ENCODE data around the gene TUBD1.
A peak's percentile ranks its signal among the peaks of the same experiment; 100 is the strongest.
"Not testable (repeated sequence)": the region's sequence is repeated elsewhere in the genome, so short reads cannot be mapped to it uniquely, and the experiment has no call there.

TUBD1 gene

DNA sequence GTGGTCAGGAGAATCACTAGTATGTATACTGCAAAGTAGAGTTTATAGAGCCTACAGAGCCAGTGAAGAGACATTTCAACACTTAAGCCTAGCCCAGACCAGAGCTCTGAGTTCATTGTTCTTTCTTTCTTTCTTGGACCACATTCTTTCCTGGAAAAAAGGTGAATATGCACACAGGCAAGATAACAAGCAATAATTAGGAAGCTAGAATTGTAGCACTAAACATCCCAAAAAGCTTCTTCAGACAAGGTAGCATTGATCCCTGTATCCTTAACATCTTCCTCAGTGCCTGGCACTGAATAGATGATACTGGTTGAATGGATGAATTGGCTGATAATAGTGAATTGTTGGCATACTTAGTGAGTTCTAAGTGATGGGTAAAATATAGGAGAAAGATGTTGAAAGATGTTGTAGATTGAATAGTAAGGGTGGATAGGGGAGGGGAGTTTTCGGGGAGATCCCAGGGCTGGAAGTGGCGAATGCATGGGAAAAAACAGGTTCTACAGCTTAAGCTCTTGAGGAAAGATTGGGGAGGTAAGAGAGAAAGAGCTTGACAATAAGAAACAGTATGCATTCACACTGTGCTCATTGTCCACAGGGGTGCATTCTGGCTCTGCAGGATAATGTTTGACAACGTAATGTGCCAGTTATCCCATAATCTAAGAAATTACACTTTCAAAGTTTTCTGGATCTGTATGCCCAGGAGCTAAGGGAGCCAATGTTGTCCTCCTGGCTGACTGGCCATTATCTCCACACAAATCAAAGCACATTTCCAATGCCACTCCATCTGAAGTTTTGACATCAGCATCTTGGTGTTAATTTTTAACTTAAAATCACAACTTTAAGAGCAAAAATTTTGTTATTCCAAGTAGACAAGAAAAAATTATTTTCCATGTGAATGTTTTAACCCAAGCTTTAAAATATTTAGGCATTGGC lies 35.6 kb downstream of the TUBD1 start:
- TF ChIP-seq, protein P1, sequence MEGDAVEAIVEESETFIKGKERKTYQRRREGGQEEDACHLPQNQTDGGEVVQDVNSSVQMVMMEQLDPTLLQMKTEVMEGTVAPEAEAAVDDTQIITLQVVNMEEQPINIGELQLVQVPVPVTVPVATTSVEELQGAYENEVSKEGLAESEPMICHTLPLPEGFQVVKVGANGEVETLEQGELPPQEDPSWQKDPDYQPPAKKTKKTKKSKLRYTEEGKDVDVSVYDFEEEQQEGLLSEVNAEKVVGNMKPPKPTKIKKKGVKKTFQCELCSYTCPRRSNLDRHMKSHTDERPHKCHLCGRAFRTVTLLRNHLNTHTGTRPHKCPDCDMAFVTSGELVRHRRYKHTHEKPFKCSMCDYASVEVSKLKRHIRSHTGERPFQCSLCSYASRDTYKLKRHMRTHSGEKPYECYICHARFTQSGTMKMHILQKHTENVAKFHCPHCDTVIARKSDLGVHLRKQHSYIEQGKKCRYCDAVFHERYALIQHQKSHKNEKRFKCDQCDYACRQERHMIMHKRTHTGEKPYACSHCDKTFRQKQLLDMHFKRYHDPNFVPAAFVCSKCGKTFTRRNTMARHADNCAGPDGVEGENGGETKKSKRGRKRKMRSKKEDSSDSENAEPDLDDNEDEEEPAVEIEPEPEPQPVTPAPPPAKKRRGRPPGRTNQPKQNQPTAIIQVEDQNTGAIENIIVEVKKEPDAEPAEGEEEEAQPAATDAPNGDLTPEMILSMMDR (IDR thresholded peaks at IDR 0.05): no peak
- H3K27ac ChIP-seq: no peak overlapping the region
- no peak overlapping the region for H3K4me3 ChIP-seq
- no peak for DNase-seq (ENCODE audit: low spot score)

DNA sequence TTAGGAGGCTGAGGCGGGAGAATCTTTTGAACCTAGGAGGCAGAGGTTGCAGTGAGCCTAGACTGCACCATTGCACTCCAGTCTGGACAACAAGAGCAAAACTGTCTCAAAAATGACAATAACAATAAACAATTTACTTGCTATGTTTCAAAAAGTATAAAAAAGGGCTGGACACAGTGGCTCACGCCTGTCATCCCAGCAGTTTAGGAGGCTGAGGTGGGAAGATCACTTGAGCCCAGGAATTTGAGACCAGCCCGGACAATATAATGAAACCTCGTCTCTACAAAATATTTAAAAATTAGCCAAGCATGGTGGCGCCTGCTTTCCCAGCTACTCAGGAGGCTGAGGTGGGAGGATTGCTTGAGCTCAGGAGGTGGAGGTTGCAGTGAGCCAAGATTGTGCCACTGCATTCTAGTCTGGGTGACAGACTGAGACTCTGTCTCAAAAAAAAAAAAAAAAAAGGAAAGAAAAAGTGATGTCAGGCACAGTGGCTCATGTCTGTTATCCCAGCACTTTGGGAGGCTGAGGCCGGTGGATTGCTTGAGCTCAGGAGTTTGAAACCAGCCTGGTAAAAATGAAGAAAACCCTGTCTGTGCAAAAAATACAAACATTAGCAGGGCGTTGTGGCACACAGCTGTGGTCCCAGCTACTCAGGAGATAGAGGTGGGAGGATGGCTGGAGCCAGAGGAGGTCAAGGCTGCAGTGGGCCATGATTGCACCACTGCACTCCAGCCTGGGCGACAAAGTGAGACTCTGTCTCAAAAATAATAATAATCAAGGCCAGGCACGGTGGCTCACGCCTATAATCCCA lies 38.6 kb downstream of the TUBD1 start:
- not testable (repeated sequence) for DNase-seq (ENCODE audit: low spot score); H3K4me3 ChIP-seq
- H3K27ac ChIP-seq: peak overlapping the region in 1 of 2 donors; percentile 53

DNA sequence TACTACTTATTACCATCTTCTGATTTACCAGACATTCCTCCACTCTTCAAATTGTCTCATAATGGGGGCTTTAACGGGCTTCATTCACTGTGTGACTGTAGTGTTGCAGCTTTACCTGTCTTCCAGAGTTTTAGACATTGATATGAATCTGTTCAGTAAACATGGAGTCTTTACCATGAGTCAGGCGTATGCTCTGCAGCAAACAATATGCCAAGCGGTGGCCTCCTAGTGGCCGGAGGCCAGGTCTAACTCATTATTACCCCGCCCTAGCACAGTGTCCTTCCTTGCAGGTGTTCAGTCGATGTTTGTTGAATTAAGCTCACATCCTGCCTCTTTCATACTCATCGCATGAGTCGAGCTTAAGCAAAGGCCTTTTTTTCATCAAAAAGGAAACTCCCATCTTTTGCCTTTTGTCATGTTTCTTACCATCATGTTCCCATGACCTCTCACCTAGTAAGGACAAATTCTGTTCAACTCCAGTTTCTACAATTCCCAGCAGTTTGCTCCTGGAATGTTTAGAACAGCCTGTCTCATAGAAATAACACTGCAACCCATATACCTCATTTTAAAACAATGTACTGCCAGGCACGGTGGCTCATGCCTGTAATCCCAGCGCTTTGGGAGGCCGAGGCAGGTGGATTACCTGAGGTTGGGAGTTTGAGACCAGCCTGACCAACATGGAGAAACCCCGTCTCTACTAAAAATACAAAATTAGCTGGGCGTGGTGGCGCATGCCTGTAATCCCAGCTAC lies 39.4 kb downstream of the TUBD1 start:
- no peak for DNase-seq (ENCODE audit: low spot score)

DNA sequence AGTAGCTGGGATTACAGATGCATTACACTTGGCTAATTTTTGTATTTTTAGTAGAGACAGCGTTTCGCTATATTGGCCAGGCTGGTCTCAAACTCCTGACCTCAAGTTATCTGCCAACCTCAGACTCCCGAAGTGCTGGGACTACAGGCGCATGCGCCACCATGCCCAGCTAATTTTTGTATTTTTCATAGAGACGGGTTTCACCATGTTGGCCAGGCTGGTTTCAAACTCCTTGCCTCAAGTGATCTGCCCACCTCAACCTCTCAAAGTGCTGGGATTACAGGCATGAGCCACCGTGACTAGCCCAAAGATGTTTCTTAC lies 39.9 kb downstream of the TUBD1 start:
- DNase-seq (ENCODE audit: low spot score); H3K4me3 ChIP-seq: not testable (repeated sequence)
- H3K27ac ChIP-seq: peak overlapping the region in 1 of 2 donors; percentile 54

More for the DNA sequence above, 39.4 kb downstream of the TUBD1 start:
- TF ChIP-seq, protein P1 (IDR thresholded peaks at IDR 0.05): no peak
- Histone ChIP-seq H3K4me3 (no peak overlapping the region), H3K27ac (peak overlapping the region in 1 of 2 donors; percentile 54)

DNA sequence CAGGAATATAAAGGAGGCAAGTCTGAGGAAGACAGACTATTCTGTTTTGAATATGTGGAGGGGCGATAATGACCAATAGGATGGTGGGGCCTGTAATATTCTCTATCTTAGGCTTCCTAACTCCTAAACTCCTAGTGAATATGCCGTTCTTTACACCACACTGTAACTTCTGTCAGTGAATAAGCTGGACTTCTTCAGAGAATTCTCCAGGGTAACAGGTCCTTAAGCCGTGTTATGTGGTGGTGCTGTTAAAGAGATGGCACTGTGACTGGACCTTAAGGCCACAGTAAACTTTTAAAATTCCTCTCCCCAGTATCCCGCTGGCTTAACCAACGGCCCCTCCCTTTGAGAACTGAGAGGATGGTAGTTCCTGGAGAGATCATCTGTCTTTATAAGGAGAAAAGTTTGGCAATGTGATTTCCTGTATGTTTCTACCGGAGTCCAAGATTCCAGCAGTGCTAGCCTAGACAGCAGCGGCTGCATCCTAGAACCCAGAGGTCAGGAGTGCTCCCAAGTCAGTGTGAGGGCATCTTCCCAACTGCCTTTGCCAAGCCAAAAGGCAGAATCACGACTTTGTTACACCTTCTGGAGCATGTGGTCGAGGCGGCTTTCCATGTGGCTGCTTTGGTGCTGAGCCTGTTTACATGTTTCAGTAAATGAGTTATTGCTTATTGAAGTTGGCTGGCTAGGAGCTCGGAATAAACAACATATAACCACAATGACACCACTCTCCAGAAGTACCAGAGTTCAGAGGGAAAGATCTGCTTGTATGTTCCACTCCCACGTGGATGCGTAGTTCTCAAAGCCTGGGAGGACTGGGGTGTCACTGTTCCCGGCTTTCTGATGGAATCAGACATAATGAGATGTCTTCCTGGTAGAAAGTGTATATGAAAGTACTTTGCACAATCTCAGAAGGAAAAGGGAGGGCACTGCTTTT lies 41.0 kb downstream of the TUBD1 start:
- Histone ChIP-seq H3K27ac (peak overlapping the region in 1 of 2 donors; percentile 81), H3K4me3 (peak overlapping the region; percentile 32)
- TF ChIP-seq, protein P1 (IDR thresholded peaks at IDR 0.05): no peak
- DNase-seq (ENCODE audit: low spot score): no peak

DNA sequence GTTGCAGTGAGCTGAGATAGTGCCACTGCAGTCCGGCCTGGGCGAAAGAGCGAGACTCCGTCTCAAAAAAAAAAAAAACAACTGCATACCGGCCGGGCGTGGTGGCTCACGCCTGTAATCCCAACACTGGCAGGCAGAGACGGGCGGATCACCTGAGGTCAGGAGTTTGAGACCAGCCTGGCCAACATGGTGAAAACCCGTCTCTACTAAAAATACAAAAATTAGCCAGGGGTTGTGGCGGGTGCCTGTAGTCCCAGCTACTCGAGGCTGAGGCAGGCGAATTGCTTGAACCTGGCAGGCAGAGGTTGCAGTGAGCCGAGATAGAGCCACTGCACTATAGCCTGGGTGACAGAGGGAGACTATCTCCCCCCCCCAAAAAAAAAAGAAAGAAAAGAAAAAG lies 42.4 kb downstream of the TUBD1 start:
- not testable (repeated sequence) for H3K27ac ChIP-seq; H3K4me3 ChIP-seq; DNase-seq (ENCODE audit: low spot score)

DNA sequence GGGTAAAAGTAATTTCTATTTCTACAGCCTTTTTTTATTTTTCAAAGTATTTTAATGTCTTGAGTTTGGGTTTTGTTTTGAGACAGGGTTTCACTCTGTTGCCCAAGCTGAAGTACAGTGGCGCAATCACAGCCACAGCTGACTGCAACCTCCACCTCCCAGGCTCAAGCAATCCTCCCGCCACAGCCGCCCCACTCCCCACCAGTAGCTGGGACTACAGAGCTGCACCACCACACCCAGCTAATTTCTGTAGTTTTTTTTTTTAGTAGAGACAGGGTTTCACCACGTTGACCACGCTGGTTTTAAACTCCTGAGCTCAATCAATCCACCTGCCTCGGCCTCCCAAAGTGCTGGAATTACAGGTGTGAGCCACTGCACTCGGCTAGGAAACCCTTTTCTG lies 44.0 kb downstream of the TUBD1 start:
- Histone ChIP-seq H3K27ac (no peak overlapping the region), H3K4me3 (no peak overlapping the region)
- TF ChIP-seq, protein P1 (IDR thresholded peaks at IDR 0.05): no peak
- no peak for DNase-seq (ENCODE audit: low spot score)

DNA sequence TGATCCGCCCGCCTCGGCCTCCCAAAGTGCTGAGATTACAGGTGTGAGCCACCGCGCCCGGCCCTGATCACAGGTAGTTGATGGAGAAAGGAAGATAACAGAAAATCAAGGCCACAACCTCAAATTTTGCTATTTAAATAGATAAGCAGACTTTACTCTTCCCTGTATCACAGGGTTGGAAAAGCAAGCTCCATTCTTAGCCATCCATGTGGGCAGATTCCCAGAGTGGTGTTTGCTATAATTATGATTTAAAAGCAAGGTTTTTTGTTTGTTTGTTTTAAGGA lies 44.4 kb downstream of the TUBD1 start:
- DNase-seq (ENCODE audit: low spot score): no peak
- TF ChIP-seq, protein P1 (IDR thresholded peaks at IDR 0.05): no peak
- no peak overlapping the region for H3K4me3 ChIP-seq
- H3K27ac ChIP-seq: no peak overlapping the region
